Endothelial cell of umbilical vein (primary cell): ENCODE measurements around the gene AGRN. TPM values are rescaled to one million over a fixed set of nuclear protein-coding genes. Genes with fewer than 3 reads are reported as not detected.

Experiments used
- BruUV-seq: library from RNA; stranded (reverse); fragments of 400-500 nt; replicated peaks from 2 replicates; lab custom pipeline; 2021; lab: Mats Ljungman, UMichigan
- CTCF ChIA-PET: fragments of 300-600, 350-600 bp; sonication (Branson Sonifier 250); formaldehyde crosslinking; loops from one replicate; lab custom pipeline; 2021; ENCODE audit warnings: antibody characterized with exemption, inconsistent platforms; lab: Charles Lee
- POLR2A ChIA-PET: fragments of 300-600, 350-600 bp; sonication (Branson Sonifier 250); formaldehyde crosslinking; loops from one replicate; lab custom pipeline; 2021; ENCODE audit warnings: antibody characterized with exemption, inconsistent platforms; lab: Charles Lee
- DNase-seq: peaks from one replicate; pipeline ENCODE4 v3.0.0-alpha.2; 2011; ENCODE audit warnings: low read depth, low spot score
- FAIRE-seq: peaks from 2 replicates; lab custom pipeline; 2011; peaks lifted over from hg19 to GRCh38; lab: Jason Lieb, UNC
- H2AFZ ChIP-seq: 2 replicates; pipeline ENCODE4 v1.6.0; 2012; ENCODE audit warnings: low read depth, low read length, control low read depth, inconsistent platforms
- H3K27ac ChIP-seq: 2 replicates; pipeline ENCODE4 v1.5.1; 2011; ENCODE audit warnings: low read depth, mild to moderate bottlenecking, control low read depth, low read length, moderate library complexity; ENCODE audit not compliant: insufficient read depth
- H3K27me3 ChIP-seq, 2 experiments: 2 replicates each; pipeline versions ENCODE4 v1.6.0 to v1.6.1; 2011; ENCODE audit warnings: low read length in 2 of 2, mixed read lengths in 1 of 2; ENCODE audit not compliant: control insufficient read depth in 2 of 2, insufficient read depth in 2 of 2
- H3K36me3 ChIP-seq, 2 experiments: 2 replicates in 1 of 2; 3 replicates in 1 of 2; pipeline ENCODE4 v1.5.1; 2011; ENCODE audit warnings: low read length in 2 of 2, mild to moderate bottlenecking in 1 of 2, moderate library complexity in 1 of 2; ENCODE audit not compliant: control insufficient read depth in 2 of 2, insufficient read depth in 2 of 2; ENCODE audit errors: extremely low read depth in 1 of 2
- H3K4me1 ChIP-seq: 3 replicates; pipeline ENCODE4 v1.5.1; 2011; ENCODE audit warnings: mild to moderate bottlenecking, low read length; ENCODE audit not compliant: control insufficient read depth, insufficient read depth; ENCODE audit errors: extremely low read depth
- H3K4me2 ChIP-seq: 2 replicates; pipeline ENCODE4 v1.6.1; 2011; ENCODE audit warnings: low read length, control low read depth, mixed read lengths; ENCODE audit not compliant: insufficient read depth
- H3K4me3 ChIP-seq, 3 experiments: fragments of 200-600 bp in 1 of 3; sonication (generic), shearing (Covaris generic) in 1 of 3; replicated peaks in 1 of 3; 2 replicates each; pipeline ENCODE4 v1.5.1; 2011 to 2016; ENCODE audit warnings: control low read depth in 3 of 3, low read length in 3 of 3, mild to moderate bottlenecking in 2 of 3, inconsistent platforms in 1 of 3, low read depth in 1 of 3, moderate library complexity in 1 of 3; ENCODE audit not compliant: insufficient read depth in 1 of 3
- H3K79me2 ChIP-seq: 2 replicates; pipeline ENCODE4 v1.6.0; 2012; ENCODE audit warnings: low read length, inconsistent platforms; ENCODE audit not compliant: control insufficient read depth, insufficient read depth
- H3K9ac ChIP-seq: replicated peaks from 2 replicates; pipeline ENCODE3; 2011; ENCODE audit warnings: low read length, control low read depth; ENCODE audit not compliant: insufficient read depth; ENCODE audit errors: extremely low read depth
- H3K9me1 ChIP-seq: replicated peaks from 3 replicates; pipeline ENCODE4 v1.6.0; 2011; ENCODE audit warnings: mild to moderate bottlenecking, low read length; ENCODE audit not compliant: control insufficient read depth, insufficient read depth; ENCODE audit errors: extremely low read depth
- H3K9me3 ChIP-seq: replicated peaks from 2 replicates; pipeline ENCODE4 v1.5.1; 2012; ENCODE audit warnings: low read length, inconsistent platforms; ENCODE audit not compliant: control insufficient read depth, insufficient read depth
- H4K20me1 ChIP-seq: replicated peaks from 2 replicates; pipeline ENCODE3; 2011; ENCODE audit warnings: mild to moderate bottlenecking, low read length; ENCODE audit not compliant: control insufficient read depth, insufficient read depth; ENCODE audit errors: extremely low read depth
- CTCF ChIP-seq, 2 donors: IDR thresholded peaks; 1 replicate in 1 of 2; 2 replicates in 1 of 2; pipeline ENCODE4 v1.5.1; 2011; ENCODE audit warnings: low read length in 2 of 2, mild to moderate bottlenecking in 2 of 2, moderate library complexity in 2 of 2, control low read depth in 1 of 2, inconsistent platforms in 1 of 2, low read depth in 1 of 2; ENCODE audit not compliant: insufficient read depth in 1 of 2; ENCODE audit errors: extremely low read depth in 1 of 2
- EZH2 ChIP-seq: IDR thresholded peaks from 2 replicates; pipeline ENCODE4 v1.6.1; 2012; ENCODE audit warnings: borderline replicate concordance, low read depth, mild to moderate bottlenecking, moderate library complexity, low read length, inconsistent platforms; ENCODE audit not compliant: severe bottlenecking
- FOS ChIP-seq: IDR thresholded peaks from 2 replicates; pipeline ENCODE4 v1.6.1; 2011; ENCODE audit warnings: mild to moderate bottlenecking, low read length, moderate library complexity, borderline replicate concordance; ENCODE audit not compliant: insufficient read depth
- GATA2 ChIP-seq: IDR thresholded peaks from 2 replicates; pipeline ENCODE4 v1.7.0; 2011; ENCODE audit warnings: low read depth, mild to moderate bottlenecking, moderate library complexity, mixed read lengths, low read length; ENCODE audit not compliant: insufficient read length, insufficient read depth
- JUN ChIP-seq: IDR thresholded peaks from 2 replicates; pipeline ENCODE4 v1.6.1; 2011; ENCODE audit warnings: borderline replicate concordance, low read depth; ENCODE audit not compliant: insufficient read length, insufficient read depth
- MAX ChIP-seq: IDR thresholded peaks from 2 replicates; pipeline ENCODE4 v1.6.1; 2011; ENCODE audit not compliant: insufficient read depth, insufficient read length
- MYC ChIP-seq: IDR thresholded peaks from one replicate; pipeline ENCODE4 v1.6.1; 2011; ENCODE audit warnings: mild to moderate bottlenecking, low read depth, low read length
- POLR2A ChIP-seq: IDR thresholded peaks from 2 replicates; pipeline ENCODE4 v1.6.1; 2012; ENCODE audit warnings: low read depth, mild to moderate bottlenecking, control low read depth, low read length
- POLR2AphosphoS5 ChIP-seq: IDR thresholded peaks from 2 replicates; pipeline ENCODE4 v1.6.1; 2012; ENCODE audit warnings: low read depth, mild to moderate bottlenecking, control low read depth, low read length, moderate library complexity; ENCODE audit not compliant: insufficient read depth
- dilution Hi-C: fragments of 300-500 bp; cut with MboI; formaldehyde crosslinking; loops from one replicate; pipeline ENCODE4 v1.15.0; 2019; ENCODE audit warnings: low sequenced_read_pairs; ENCODE audit not compliant: extremely low pct_ligation_motif_present
- intact Hi-C: fragments of 100-400 bp; cut with micrococcal nuclease; formaldehyde crosslinking; loops from one replicate; pipeline ENCODE4 v1.10.0; 2022
- polyA plus RNA-seq, 4 experiments: library from polyadenylated mRNA; depleted of rRNA in 3 of 4; stranded (reverse) in 3 of 4; unstranded in 1 of 4; fragments of >200 nt; gene quantifications; 2 replicates each; pipeline versions ENCODE4 v1.2.1 to v1.2.3, GENCODE V29; 2011 to 2012; ENCODE audit warnings: missing spikeins in 1 of 4
- total RNA-seq: library from RNA; stranded (reverse); gene quantifications from 2 replicates; pipeline ENCODE4 v1.2.3, GENCODE V29; 2021

AGRN gene
- total and polyA plus RNA-seq, 2 donors (not counting 3 experiments of a cell fraction or from before 2014, with no cell fraction given) = 66.6 to 67.8 TPM

- Histone ChIP-seq H3K9me3 (no peaks in the 10 kb centered on the region), H3K4me2 (no peak overlapping the region), H3K27ac (no peak overlapping the region), H3K4me3 (no peak overlapping the region), H3K27me3 (peaks cover 2 to 3% of the 10 kb centered on the region in 2 experiments), H2AFZ (no peak overlapping the region), H3K79me2 (no peaks in the 10 kb centered on the region), H3K9ac (no peak overlapping the region), H4K20me1 (no peaks in the 10 kb centered on the region), H3K4me1 (no peaks in the 10 kb centered on the region), H3K9me1 (no peaks in the 10 kb centered on the region), H3K36me3 (no peaks in the 10 kb centered on the region)
- TF ChIP-seq MYC (no peak), GATA2 (no peak), CTCF (IDR thresholded peaks at IDR 0.05; ENCODE audit: extremely low read depth in 1 of 2, insufficient read depth in 1 of 2, low read depth in 1 of 2, low read length in 2 of 2) (no peak), POLR2A (no peak)
- CTCF ChIA-PET = interaction anchor here (0.5 to 5.1 kb wide), 33 partner anchors 9 to 309 kb away, joined by 3 to 77 read pairs (median 5); partner anchors contain the start of genes HES4, ISG15, NOC2L and PLEKHN1
- DNase-seq (no peak), FAIRE-seq (no peak)
- dilution Hi-C loops = no loop called here
- POLR2A ChIA-PET = no interaction called here
- BruUV-seq = no TSS peak
- intact Hi-C loops = loop anchor here (1.0 to 2.0 kb wide), 3 partner anchors 78 to 306 kb away; partner anchors contain the start of gene C1orf159
Observed at GRCh38 chr1:984476-984814, 35.5 kb upstream of the AGRN start.

GRCh38 chr1:985126-985525 lies 34.8 kb upstream of the AGRN start:
- POLR2A ChIA-PET = no interaction called here
- Histone ChIP-seq H3K9me1 (no peaks in the 10 kb centered on the region), H3K27me3 (peaks cover 2 to 3% of the 10 kb centered on the region in 2 experiments), H3K4me3 (no peak overlapping the region), H3K9ac (no peak overlapping the region), H3K9me3 (no peaks in the 10 kb centered on the region), H3K4me2 (no peak overlapping the region), H3K4me1 (no peaks in the 10 kb centered on the region), H3K27ac (no peak overlapping the region), H4K20me1 (no peaks in the 10 kb centered on the region), H3K36me3 (no peaks in the 10 kb centered on the region), H3K79me2 (no peaks in the 10 kb centered on the region), H2AFZ (no peak overlapping the region)
- dilution Hi-C loops = no loop called here
- CTCF ChIA-PET = interaction anchor here (0.8 to 5.1 kb wide), 23 partner anchors 9 to 308 kb away, joined by 3 to 77 read pairs (median 5); partner anchors contain the start of genes HES4, ISG15, NOC2L and PLEKHN1
- intact Hi-C loops = loop anchor here (2.0 kb wide), 1 partner anchor 132 kb away; the partner anchor contains the start of gene C1orf159
- no peak for DNase-seq
- BruUV-seq = no TSS peak
- FAIRE-seq = no peak
- no peak for TF ChIP-seq JUN
- TF ChIP-seq POLR2AphosphoS5 = no peak
- TF ChIP-seq MAX = no peak
- TF ChIP-seq FOS = no peak
- no peak for TF ChIP-seq POLR2A
- TF ChIP-seq GATA2 = no peak
- TF ChIP-seq MYC = no peak
- no peak for TF ChIP-seq CTCF (IDR thresholded peaks at IDR 0.05; ENCODE audit: extremely low read depth in 1 of 2, insufficient read depth in 1 of 2, low read depth in 1 of 2, low read length in 2 of 2)
- TF ChIP-seq EZH2 = no peak
